ENCODE measurements around the gene SERPINA6. TPM values are rescaled to one million over a fixed set of nuclear protein-coding genes. Genes with fewer than 3 reads are reported as not detected.
"Not testable (repeated sequence)": the region's sequence is repeated elsewhere in the genome, so short reads cannot be mapped to it uniquely, and the experiment has no call there.

SERPINA6 gene
- total RNA-seq, 4 donors from 2014 or later: not detected

GRCh38 chr14:94355191-94355794 is 32.2 kb upstream of the SERPINA6 start:
- Histone ChIP-seq H3K9me3 (no peaks in the 10 kb centered on the region), H3K4me1 (no peaks in the 10 kb centered on the region), H3K36me3 (no peaks in the 10 kb centered on the region), H3K4me3 (no peak overlapping the region), H3K27me3 (peaks cover 0 to 18% (median 0%) of the 10 kb centered on the region in 4 donors), H3K27ac (replicated peaks in 1 of 4) (no peak overlapping the region)
- 6% methylated on average over 5 of the region's 15 CpGs for WGBS
- peak; percentile 18 to 42 (median 19) for TF ChIP-seq CTCF (IDR thresholded peaks at IDR 0.05)
- TF ChIP-seq POLR2A (IDR thresholded peaks at IDR 0.05; ENCODE audit: low read depth): no peak
- no peak for TF ChIP-seq EP300 (IDR thresholded peaks at IDR 0.05)
- intact Hi-C loops (cut with DNase I): loop anchor here (10.0 kb wide), 1 partner anchor 130 kb away; no protein-coding TSS in a partner anchor
- DNase-seq (ENCODE audit: extremely low spot score): peak; percentile 91

GRCh38 chr14:94354638-94355185 is 31.6 kb upstream of the SERPINA6 start:
- TF ChIP-seq POLR2AphosphoS5 (IDR thresholded peaks at IDR 0.05): no peak
- TF ChIP-seq CTCF (IDR thresholded peaks at IDR 0.05): no peak
- no peak for TF ChIP-seq EP300 (IDR thresholded peaks at IDR 0.05)
- no peak for TF ChIP-seq POLR2A (IDR thresholded peaks at IDR 0.05; ENCODE audit: low read depth)
- WGBS: 91% methylated on average over 3 of the region's 3 CpGs
- intact Hi-C loops (cut with DNase I): loop anchor here (10.0 kb wide), 1 partner anchor 130 kb away; no protein-coding TSS in a partner anchor
- H3K27me3 ChIP-seq: peaks cover 0 to 21% (median 0%) of the 10 kb centered on the region in 4 donors
- no peaks in the 10 kb centered on the region for H3K36me3 ChIP-seq
- H3K9me3 ChIP-seq: no peaks in the 10 kb centered on the region
- H3K4me1 ChIP-seq: no peaks in the 10 kb centered on the region
- H3K4me3 ChIP-seq: no peak overlapping the region
- no peak for DNase-seq (ENCODE audit: extremely low spot score)
- no peak overlapping the region for H3K27ac ChIP-seq (replicated peaks in 1 of 4)

GRCh38 chr14:94354190-94354589 is 31.1 kb upstream of the SERPINA6 start:
- not testable (repeated sequence) for H3K9me3 ChIP-seq; H3K4me3 ChIP-seq; H3K36me3 ChIP-seq; H3K27ac ChIP-seq (replicated peaks in 1 of 4); H3K4me1 ChIP-seq
- H3K27me3 ChIP-seq: peaks cover 0 to 26% (median 0%) of the 10 kb centered on the region in 4 donors
- WGBS: 94% methylated on average over 8 of the region's 8 CpGs
- DNase-seq (ENCODE audit: extremely low spot score): peak; percentile 60
- intact Hi-C loops (cut with DNase I): loop anchor here (10.0 kb wide), 1 partner anchor 131 kb away; no protein-coding TSS in a partner anchor

- peak; percentile 90 for DNase-seq (ENCODE audit: extremely low spot score)
- Histone ChIP-seq H3K27ac (replicated peaks in 1 of 4) (no peak overlapping the region), H3K4me3 (no peak overlapping the region), H3K36me3 (no peaks in the 10 kb centered on the region), H3K4me1 (no peaks in the 10 kb centered on the region), H3K27me3 (peaks cover 0 to 20% (median 0%) of the 10 kb centered on the region in 4 donors), H3K9me3 (no peaks in the 10 kb centered on the region)
- intact Hi-C loops (cut with DNase I): no loop called here
- TF ChIP-seq POLR2A (IDR thresholded peaks at IDR 0.05; ENCODE audit: low read depth) (no peak), EP300 (IDR thresholded peaks at IDR 0.05) (no peak), CTCF (IDR thresholded peaks at IDR 0.05) (no peak), POLR2AphosphoS5 (IDR thresholded peaks at IDR 0.05) (no peak)
- WGBS: 68% methylated on average over 7 of the region's 7 CpGs
Observed at GRCh38 chr14:94349276-94349675, 26.1 kb upstream of the SERPINA6 start.

- Histone ChIP-seq H3K9me3 (no peaks in the 10 kb centered on the region), H3K4me1 (no peaks in the 10 kb centered on the region), H3K4me3 (no peak overlapping the region), H3K27me3 (peaks cover 0 to 20% (median 0%) of the 10 kb centered on the region in 4 donors), H3K27ac (replicated peaks in 1 of 4) (no peak overlapping the region), H3K36me3 (no peaks in the 10 kb centered on the region)
- TF ChIP-seq EP300 (IDR thresholded peaks at IDR 0.05) (no peak), POLR2A (IDR thresholded peaks at IDR 0.05; ENCODE audit: low read depth) (no peak), POLR2AphosphoS5 (IDR thresholded peaks at IDR 0.05) (no peak), CTCF (IDR thresholded peaks at IDR 0.05) (no peak)
- peak; percentile 57 for DNase-seq (ENCODE audit: extremely low spot score)
- intact Hi-C loops (cut with DNase I): no loop called here
Observed at GRCh38 chr14:94348836-94349235, 25.7 kb upstream of the SERPINA6 start.
